Astrocyte of the spinal cord (primary cell): ENCODE measurements around the gene WTIP.

Experiments
- DNase-seq: peaks from one replicate; pipeline ENCODE4 v3.0.0; 2011; ENCODE audit warnings: low read depth, low spot score
- H3K4me3 ChIP-seq: 2 replicates; pipeline ENCODE4 v1.5.1; 2011; ENCODE audit warnings: low read depth, mild to moderate bottlenecking, low read length, moderate library complexity
- in situ Hi-C: cut with HindIII; loops from 2 replicates; pipeline ENCODE4 v1.10.0; 2017; ENCODE audit warnings: low sequenced_read_pairs
- TF ChIP-seq, protein P1 (sequence below): IDR thresholded peaks from 2 replicates; pipeline ENCODE4 v1.5.1; 2012; ENCODE audit warnings: low read depth, mild to moderate bottlenecking, low read length, inconsistent platforms

Gene WTIP

DNA sequence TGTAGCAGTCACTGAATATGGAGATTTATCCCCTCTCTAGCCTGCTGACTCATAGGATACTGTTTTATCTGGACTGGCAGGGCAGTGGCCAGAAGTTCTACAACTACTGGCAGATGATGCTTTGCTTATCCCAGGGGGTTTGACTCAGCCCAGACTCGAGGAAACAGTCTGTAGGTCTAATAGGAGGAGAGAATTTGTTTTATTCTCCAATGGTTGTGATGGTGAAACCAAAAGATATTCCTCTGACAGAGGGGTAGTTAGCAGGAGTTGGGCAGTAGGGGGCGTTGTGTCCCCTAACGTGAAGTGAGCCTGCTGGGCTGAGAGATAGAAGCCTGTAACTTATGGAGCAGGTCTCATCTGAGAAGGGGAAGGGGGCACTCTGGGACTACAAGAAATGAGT lies 74.9 kb downstream of the WTIP start:
- no peak overlapping the region for H3K4me3 ChIP-seq
- DNase-seq = no peak
- in situ Hi-C loops = no loop called here
- TF ChIP-seq, protein P1, sequence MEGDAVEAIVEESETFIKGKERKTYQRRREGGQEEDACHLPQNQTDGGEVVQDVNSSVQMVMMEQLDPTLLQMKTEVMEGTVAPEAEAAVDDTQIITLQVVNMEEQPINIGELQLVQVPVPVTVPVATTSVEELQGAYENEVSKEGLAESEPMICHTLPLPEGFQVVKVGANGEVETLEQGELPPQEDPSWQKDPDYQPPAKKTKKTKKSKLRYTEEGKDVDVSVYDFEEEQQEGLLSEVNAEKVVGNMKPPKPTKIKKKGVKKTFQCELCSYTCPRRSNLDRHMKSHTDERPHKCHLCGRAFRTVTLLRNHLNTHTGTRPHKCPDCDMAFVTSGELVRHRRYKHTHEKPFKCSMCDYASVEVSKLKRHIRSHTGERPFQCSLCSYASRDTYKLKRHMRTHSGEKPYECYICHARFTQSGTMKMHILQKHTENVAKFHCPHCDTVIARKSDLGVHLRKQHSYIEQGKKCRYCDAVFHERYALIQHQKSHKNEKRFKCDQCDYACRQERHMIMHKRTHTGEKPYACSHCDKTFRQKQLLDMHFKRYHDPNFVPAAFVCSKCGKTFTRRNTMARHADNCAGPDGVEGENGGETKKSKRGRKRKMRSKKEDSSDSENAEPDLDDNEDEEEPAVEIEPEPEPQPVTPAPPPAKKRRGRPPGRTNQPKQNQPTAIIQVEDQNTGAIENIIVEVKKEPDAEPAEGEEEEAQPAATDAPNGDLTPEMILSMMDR = peak; percentile 14

DNA sequence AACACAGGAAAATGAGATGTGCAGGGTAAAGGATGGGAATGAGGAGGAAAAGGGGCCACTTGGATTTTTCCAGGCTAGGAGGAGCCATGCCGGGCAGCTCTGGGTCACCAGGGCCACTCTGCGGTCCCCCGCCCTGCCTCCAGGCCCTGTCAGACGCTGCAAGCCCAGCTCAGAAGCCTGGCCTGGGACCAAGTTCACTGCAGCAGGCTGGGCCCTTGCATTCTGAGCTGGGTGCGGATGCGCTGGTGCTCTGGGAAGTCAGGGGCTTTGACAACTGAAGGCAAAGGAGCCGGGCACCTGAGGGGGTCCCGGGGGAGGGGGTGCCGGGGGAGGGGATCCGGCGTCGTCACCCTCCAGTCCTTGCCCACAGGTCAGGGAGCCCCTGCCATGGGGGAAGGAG lies 77.5 kb downstream of the WTIP start:
- TF ChIP-seq, protein P1 = no peak
- no peak for DNase-seq
- in situ Hi-C loops = no loop called here
- H3K4me3 ChIP-seq = no peak overlapping the region

- in situ Hi-C loops = no loop called here
These were observed 78.7 kb downstream of the WTIP start for GRCh38 chr19:34560229-34560628.

More at GRCh38 chr19:34560229-34560628, 78.7 kb downstream of the WTIP start:
- no peak for DNase-seq
- no peak overlapping the region for H3K4me3 ChIP-seq
- TF ChIP-seq, protein P1 = no peak
